Ishikawa (cell line): ENCODE measurements around the gene MICU2.

Source experiments
- CEBPB ChIP-seq: IDR thresholded peaks from 2 replicates; pipeline ENCODE4 v1.6.1; 2012
- CREB1 ChIP-seq: IDR thresholded peaks from 2 replicates; pipeline ENCODE4 v1.6.1; 2012; ENCODE audit warnings: low read depth
- EP300 ChIP-seq: IDR thresholded peaks from 2 replicates; pipeline ENCODE4 v1.6.1; 2012; ENCODE audit warnings: borderline replicate concordance
- ZBTB7A ChIP-seq: IDR thresholded peaks from 2 replicates; pipeline ENCODE4 v1.6.1; 2012; ENCODE audit warnings: low read depth
- TF ChIP-seq, protein P1 (sequence below): IDR thresholded peaks from 2 replicates; pipeline ENCODE4 v1.6.1; 2012
- TF ChIP-seq, protein P2 (sequence below): IDR thresholded peaks from 2 replicates; pipeline ENCODE4 v1.6.1; 2012; ENCODE audit warnings: low read depth, mild to moderate bottlenecking

DNA sequence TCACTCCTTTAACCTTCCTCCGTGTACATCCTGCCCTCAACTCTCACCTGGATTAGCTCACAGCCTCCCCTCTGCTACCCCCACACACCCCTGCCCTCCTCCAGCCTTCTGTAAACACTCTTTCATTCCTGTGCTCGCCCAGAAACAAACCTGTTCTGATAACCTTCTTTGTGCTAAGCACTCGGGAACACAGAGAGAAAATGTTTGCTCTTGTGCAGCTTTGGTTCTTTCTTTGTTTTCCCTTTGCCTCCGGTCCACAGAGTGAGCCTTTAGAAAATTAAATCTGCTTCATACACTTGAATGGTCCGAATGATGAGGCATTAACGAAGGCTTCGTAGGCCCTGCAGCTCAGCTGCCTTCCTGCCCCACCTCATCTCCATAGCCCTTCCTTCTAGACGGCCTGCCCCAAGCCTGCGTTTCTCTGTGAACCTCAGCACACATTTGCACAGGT is 138.2 kb downstream of the MICU2 start:
- no peak for TF ChIP-seq ZBTB7A
- no peak for TF ChIP-seq CEBPB
- TF ChIP-seq CREB1 = no peak
- TF ChIP-seq, protein P1, sequence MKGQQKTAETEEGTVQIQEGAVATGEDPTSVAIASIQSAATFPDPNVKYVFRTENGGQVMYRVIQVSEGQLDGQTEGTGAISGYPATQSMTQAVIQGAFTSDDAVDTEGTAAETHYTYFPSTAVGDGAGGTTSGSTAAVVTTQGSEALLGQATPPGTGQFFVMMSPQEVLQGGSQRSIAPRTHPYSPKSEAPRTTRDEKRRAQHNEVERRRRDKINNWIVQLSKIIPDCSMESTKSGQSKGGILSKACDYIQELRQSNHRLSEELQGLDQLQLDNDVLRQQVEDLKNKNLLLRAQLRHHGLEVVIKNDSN = no peak
- TF ChIP-seq, protein P2, sequence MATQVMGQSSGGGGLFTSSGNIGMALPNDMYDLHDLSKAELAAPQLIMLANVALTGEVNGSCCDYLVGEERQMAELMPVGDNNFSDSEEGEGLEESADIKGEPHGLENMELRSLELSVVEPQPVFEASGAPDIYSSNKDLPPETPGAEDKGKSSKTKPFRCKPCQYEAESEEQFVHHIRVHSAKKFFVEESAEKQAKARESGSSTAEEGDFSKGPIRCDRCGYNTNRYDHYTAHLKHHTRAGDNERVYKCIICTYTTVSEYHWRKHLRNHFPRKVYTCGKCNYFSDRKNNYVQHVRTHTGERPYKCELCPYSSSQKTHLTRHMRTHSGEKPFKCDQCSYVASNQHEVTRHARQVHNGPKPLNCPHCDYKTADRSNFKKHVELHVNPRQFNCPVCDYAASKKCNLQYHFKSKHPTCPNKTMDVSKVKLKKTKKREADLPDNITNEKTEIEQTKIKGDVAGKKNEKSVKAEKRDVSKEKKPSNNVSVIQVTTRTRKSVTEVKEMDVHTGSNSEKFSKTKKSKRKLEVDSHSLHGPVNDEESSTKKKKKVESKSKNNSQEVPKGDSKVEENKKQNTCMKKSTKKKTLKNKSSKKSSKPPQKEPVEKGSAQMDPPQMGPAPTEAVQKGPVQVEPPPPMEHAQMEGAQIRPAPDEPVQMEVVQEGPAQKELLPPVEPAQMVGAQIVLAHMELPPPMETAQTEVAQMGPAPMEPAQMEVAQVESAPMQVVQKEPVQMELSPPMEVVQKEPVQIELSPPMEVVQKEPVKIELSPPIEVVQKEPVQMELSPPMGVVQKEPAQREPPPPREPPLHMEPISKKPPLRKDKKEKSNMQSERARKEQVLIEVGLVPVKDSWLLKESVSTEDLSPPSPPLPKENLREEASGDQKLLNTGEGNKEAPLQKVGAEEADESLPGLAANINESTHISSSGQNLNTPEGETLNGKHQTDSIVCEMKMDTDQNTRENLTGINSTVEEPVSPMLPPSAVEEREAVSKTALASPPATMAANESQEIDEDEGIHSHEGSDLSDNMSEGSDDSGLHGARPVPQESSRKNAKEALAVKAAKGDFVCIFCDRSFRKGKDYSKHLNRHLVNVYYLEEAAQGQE = no peak
- no peak for TF ChIP-seq EP300
